Stimulated activated CD8-positive, alpha-beta memory T cell treated with anti-CD3 and anti-CD28 coated beads, Interleukin-15, amount 100 ng/mL, for 1 hour (primary cell): ENCODE measurements around the gene RRAGC.

Source experiments
- DNase-seq: peaks from one replicate; pipeline ENCODE4 v3.0.0-alpha.2; 2020; ENCODE audit warnings: low read depth

RRAGC gene, protein sequence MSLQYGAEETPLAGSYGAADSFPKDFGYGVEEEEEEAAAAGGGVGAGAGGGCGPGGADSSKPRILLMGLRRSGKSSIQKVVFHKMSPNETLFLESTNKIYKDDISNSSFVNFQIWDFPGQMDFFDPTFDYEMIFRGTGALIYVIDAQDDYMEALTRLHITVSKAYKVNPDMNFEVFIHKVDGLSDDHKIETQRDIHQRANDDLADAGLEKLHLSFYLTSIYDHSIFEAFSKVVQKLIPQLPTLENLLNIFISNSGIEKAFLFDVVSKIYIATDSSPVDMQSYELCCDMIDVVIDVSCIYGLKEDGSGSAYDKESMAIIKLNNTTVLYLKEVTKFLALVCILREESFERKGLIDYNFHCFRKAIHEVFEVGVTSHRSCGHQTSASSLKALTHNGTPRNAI

DNA sequence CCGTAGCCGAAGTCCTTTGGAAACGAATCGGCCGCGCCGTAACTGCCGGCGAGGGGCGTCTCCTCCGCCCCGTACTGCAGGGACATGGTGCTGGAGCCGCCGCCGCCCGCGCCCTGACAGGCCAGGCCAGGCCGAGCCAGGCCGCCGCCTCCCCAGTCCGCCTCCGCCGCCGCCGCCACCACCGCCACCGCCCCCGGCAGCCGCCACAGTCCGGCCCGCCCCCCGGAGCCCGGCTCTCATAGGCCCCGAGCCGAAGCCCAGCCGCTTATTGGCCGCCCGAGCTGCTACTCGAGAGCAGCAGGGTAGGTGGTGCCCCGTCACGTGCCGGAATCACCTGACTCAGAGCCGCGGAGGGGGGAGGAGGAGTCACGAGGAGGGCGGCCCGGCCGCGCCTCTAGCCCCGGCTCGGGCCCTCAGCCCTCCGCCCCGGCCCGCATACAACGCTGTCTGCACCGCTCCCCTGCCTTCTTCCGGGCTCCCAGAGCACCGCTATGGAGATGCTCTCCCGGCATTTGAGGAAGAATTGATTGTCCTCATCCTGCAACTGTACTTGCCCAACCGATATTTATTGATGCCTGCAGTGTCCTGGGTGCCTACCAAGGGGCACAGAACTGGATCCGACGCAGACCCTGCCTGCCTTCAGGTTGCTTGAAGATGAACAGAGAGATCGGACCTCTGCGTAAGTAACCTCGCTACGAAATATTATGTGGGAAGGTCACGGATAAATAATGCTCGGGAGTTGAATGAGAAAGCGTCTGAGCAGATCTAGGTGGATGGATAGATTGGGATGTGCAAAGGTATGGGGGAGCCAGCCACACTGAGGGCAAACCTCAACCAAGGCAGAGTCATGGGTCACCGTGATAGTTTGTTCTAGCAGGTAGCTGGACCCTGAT, at the start of gene RRAGC:
Gene RRAGC, minus strand, starts transcription at position 212 of the 893 bp plus-strand sequence. Its CDS starts 126 bp downstream, at position 86.
- peak; percentile 97 for DNase-seq

DNA sequence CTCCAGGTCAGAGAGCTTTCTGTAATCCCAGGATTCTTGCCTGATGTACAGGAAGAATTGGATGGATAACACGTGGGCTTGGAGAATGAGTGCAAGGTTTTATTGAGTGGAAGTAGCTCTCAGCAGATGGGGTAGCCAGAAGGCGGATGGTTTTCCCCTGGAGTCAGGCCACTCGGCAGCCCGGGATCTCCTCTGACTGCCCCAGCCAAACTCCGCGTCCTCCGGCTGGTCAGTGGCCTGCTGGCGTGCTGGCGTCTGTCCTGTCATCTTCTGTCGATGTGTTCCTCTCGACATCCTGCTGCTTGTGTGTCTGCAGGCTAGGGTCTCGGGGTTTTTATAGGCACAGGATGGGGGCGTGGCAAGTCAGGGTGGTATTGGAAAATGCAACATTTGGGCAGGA, 49.2 kb upstream of the RRAGC start:
- no peak for DNase-seq

DNA sequence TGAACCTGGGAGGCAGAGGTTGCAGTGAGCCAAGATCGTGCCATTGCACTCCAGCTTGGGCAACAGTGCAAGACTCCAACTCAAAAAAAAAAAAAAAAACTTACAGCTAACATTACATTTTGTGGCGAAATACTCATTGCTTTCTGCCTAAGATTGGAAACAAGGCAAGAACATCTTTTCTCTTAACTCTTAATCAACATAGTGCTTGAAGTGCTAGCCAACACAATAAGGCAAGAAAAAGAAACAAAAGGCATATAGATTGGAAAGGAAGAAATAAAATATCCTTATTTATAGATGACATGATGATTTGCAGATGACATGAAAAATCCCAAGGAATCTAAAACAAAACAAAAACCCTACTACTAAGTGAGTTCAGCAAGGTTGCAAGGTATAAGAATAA, 46.4 kb upstream of the RRAGC start:
- no peak for DNase-seq

DNA sequence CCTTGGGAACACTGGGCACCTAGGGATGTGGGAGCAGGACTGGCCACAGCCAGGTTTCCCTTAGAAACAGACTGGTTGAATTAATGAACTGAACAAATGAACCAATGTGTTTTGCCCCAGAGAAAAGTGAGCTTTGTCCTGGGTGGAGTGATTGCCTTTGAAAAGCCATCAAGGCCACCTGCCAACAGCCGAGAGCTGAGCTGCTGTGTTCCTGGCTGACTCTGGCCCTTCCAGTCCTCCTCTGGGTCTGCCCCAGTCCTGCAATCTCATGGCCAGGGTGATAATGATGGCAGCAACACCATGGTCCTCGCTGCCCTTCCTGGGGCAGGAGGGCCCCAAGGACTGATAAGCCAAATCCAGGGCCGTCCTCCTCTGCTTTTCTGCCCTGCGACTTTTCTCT, 40.0 kb upstream of the RRAGC start:
- no peak for DNase-seq

DNA sequence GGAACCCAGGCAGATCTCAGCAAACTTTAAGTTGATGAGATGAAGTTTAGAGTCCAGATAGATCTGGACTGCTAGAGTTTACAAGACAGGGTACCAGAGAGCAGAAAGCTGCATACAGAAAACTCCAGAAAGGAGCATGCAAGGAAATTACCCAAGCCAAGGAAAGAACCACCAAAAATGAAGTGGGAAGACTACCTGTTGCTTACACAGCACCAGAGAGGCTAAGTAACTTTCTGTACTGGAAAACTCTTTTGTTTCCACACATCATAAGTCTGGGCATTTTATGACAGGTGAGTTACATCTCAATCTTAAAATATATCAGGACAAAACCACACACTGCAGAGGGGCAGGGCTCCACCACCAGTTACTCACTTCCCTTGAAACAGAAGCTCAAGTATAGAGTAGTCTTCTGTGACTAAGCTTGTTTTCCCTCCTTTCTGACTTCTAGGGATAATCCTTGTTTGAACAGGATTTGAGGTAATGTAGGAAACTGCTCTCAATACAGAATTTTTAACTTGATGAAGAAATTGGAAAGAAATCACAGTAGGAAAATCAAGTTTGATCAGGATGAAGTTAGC, 39.2 kb upstream of the RRAGC start:
- DNase-seq = no peak

DNA sequence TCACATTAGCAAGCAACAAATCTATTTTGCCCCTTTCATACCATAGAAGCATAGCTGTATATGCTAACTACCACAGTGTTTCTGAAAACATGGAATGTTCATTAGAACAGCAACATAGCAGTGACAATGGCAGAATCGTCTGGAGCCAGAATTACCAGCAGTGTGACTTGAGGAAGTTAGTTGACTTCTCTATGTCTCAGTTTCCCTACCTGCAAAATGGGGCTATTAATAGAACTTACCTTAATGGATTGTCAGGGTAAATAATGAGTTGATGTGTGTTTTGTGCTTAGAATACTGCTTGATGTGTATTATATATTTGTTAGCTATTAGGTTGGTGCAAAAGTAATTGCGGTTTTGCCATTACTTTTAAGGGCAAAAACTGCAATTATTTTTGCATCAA, 36.6 kb upstream of the RRAGC start:
- no peak for DNase-seq

DNA sequence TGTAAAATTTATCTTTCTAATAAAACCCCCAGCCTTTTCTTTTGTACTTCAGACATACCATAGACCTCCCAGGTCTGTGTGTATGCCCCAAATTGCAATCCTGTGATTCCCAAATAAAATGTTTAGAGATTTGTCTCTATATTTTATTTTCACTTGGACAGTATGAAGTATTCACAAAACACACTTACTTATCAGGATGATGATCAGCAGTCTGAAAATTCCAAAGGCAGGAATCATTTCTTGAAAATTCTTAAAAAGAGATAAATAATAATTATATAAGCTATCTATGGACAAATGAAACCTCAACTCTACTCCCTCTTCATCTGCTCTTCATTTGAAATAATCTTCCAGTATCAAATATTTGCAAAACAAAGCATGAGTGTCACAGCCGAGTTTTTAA, 33.4 kb upstream of the RRAGC start:
- no peak for DNase-seq

DNA sequence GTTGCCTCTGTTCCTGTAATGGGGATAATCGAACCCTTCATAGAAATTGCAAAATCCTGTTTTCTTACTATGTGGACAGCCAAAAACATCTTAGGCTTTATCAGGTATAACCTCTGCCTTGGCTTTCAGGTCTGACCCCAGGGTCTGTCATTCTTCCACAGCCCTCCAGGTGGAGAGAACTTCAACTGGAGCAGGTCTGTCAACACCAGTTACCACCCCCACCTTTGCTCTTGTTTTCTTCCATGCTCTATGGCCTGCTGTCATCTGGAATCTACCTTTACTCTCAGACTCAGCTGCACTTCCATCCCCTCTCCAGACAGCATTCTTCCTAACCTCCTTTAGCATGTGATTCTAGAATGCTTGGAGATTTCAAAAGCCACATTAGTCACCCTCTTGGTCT, 32.2 kb upstream of the RRAGC start:
- no peak for DNase-seq

DNA sequence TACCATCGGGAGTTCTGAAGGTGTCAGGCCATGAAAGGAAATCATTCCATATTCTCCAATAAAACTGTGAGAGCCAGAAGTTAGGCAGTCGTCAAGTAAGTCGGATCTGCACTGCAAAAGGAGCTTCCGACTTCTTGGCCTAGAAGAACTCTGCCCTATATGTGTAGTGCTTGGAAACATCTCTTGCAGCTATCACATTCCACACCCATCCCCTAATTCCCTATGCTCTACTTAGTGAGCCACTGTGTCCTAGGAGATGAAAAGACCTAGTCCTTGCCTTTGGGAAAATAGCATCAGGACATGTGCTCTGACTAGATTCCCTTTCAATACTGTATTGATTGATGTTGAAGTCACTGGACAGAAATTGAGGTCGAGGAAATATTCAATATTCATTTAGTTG, 30.0 kb upstream of the RRAGC start:
- DNase-seq = no peak

DNA sequence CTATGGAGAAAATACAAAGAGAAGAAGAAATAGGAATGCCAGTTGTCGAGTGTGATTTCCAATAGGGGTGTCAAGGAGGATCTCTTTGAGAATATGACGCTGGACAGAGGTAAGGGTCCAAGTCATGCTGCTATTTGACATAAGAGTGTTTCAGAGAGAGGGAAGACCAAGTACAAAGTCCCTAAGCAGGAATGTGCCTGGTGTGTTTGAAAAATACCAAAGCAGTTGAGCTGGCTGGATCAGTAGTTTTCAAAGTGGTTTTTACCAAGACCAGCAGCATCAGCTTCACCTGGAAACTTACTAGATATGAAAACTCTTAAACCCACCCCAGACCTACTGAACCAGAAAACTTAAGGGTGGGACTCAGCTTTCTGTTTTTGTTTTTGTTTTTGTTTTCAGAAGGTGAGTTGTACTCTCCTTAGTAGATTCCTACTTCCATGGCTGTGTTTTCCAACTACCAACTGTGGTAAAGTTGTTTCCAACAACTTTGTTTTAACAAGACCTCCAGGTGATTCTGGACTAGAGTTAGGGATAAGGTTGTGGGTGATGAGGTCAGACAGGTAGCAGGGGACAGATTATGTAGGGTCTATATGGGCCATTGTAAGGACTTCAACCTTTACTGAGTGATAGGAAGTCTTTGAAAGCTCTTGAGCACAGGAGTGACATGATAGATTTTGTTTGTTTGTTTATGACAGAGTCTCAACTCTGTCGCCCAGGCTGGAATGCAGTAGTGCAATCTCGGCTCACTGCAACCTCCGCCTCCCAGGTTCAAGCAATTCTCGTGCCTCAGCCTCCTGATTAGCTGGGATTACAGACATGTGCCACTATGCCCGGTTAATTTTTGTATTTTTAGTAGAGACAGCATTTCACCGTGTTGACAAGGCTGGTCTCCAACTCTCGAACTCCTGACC, 29.1 kb upstream of the RRAGC start:
- no peak for DNase-seq

DNA sequence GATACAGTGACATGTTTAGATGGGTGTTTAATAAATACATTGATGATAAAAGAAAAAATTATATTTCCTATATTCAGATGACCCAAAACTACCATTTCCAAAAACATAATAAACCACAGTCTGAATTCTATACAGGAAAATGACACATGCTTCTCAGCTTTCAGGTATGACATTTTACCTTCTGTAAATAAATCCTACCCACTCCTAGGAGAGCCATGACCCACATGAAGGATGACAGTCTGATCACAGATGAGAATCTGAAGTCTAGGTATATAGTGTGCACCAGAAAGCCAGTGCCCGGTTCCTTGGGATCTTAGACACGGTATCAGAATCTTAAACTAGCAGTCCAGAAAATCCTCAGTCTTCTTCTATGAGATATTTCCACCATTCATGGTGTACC, 25.5 kb upstream of the RRAGC start:
- no peak for DNase-seq

DNA sequence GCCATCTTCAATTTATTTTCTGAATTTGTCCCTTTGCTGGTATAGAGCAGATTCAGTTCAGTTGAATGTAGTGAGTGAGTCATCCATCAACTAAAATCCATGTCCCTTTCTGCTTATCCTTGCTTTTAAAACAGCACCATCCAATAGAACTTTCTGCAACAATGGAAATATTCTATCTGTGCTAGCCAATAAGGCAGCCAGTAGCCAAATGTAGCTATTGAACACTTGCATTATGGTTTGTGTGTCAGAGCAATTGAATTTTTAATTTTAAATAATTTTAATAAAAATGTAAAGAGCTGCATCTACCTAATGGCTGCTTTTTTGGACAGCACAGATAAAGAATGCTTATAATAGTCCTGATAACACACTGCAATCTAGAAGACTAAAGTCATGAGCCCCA, 21.9 kb upstream of the RRAGC start, which contains the start of gene GJA9:
Gene GJA9, minus strand, starts transcription at position 101 of the 400 bp plus-strand sequence. CDS start 5,489 bp downstream, outside the sequence.
- DNase-seq = no peak

DNA sequence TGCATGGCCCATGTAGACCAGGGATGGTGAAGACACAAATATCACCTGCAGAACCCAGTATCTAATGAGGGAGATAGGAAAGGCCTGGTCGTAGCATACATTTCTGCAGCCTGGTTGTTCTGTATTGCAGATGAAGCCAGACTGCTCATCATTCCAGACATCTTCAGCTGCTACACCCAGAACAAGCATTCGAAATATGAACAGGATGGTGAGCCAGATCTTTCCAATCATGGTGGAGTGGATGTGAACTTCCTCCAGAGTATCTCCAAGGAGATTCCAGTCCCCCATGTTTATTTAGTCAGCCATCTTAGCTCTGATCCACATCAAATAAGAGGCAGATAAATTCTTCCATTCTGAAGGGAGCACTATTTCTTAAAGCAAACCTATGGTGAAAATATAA, 16.2 kb upstream of the RRAGC start:
- DNase-seq = no peak

DNA sequence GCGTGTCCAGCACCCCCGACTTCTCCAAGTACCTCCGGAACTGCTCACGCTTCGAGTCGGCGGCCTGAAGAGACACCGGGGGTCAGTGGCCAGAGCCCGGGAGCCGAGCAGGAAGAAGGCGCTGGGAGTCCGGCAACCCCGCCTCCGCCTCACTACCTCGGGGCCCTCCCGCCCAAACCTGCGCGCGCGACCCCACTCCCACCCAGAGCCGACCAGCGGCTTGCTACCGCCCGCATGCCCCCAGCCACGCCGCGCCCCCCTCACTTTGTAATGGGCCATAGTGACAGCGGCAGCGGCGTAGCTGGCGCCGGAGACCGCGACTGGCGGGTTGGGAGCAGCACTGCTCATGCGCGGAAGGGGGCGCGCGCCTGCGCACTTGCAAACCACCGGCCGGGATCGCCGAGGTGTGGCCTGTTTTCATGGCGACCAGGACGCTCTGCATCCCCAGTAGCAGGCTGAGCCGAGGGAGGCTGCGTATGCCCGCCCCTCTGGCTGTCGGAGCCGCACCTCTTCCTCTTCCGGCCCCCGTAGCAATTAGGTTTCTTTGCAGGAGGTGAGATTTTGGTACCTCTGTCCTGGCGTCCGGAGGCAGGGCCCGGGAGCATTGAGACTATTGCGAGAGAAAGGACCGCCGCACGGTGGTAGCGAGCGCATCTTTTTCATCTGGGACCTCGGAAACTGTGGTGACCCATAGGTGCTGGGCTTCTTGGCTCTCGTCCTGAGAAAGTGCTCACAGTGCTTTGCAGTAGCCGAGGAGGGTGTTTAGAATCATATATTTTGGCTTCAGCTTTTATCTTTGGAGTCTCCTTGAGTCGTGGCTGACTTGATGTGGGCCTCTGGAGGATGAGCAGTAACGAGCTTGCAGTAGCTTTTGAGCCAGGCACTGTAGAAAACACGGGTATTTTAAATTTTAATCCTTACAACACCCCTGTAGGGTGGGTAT, 13.7 kb upstream of the RRAGC start, which contains the start of gene MYCBP:
Gene MYCBP, minus strand, starts transcription at position 322 of the 943 bp plus-strand sequence. Its CDS starts 43 bp downstream, at position 279.
- peak; percentile 89 for DNase-seq

DNA sequence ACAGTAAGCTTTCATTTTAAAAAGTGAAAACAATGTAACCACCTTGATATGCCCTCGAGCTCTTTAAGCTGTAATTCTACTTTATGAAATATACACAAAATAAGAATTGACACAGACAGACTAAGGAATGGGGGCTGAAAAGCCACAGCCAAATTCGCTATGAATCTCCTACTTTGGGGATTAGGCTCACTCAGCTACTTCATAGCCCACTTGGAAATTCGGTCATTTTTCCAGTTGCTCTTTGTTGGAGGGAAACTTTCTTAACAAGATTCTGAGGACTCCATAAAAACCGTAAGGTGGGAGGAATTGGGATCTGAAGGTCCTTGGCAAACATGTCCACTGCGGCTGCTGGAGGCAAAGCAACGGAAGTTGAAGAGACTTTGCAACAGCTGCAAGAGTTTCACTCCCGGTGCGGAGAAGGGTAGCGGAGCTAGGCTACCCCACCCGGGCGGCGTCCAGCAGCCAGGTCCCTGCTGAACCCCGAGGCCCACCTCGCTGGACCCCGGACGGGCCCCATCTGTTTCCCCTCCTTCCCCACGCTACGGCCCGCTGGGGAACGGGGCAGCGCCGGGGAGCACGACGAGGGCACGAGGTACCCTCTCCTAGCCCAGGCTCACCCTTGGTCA, 12.9 kb upstream of the RRAGC start:
- no peak for DNase-seq

DNA sequence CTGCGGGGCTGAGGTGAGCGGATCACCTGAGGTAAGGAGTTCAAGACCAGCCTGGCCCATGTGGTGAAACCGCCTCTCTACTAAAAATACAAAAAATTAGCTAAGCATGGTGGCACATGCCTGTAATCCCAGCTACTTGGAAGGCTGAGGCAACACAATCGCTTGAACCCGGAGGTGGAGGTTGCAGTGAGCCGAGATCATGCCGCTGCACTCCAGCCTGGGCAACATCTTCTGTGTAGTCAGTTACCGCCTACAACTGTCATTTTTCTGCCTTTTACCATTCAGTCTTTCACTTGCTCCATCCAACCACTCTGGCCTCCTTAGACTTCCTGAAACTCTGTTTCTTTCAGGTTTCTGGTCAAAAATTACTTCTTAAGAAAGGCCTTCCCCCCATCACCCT, 11.4 kb upstream of the RRAGC start:
- no peak for DNase-seq

DNA sequence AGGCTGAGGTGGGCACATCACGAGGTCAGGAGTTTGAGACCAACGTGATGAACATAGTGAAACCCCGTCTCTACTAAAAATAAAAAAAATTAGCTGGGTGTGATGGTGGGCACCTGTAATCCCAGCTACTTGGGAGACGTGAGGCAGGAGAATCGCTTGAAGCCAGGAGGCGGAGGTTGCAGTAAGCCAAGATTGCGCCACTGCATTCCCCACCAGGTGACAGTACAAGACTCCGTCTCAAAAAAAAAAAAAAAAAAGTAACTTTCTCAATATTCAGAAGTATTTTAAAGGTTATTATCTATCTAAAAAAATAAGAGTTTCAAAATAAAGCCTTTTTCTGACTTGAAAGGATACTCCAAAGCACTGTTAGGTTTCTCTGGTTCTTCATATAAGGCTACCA, 7.6 kb upstream of the RRAGC start:
- no peak for DNase-seq

DNA sequence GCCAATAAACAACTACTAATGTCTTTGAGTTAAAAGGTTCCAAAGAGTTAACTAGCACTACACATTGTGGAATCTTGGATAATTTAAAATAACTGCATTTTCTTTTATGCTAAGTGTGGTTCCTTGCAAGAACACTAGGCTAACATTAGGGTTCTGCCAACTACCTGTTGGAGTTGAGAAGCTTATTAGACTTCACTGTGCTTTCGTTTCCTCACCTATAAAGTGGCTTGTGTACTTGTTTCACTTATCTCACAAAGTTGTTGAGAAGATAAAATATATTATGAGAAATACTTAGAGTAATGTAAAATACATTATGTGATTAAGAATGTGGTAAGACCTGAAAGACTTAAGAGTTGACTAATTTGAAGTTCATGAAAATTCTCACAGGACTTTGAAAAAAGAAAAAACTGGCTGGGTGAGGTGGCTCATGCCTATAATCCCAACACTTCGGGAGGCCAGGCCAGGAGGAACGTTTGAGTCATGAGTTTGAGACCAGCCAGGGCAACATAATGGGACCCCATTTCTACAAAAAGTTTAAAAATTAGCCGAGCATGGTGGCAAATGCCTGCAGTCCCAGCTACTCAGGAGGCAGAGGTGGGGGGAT, 5.6 kb upstream of the RRAGC start:
- DNase-seq = no peak

DNA sequence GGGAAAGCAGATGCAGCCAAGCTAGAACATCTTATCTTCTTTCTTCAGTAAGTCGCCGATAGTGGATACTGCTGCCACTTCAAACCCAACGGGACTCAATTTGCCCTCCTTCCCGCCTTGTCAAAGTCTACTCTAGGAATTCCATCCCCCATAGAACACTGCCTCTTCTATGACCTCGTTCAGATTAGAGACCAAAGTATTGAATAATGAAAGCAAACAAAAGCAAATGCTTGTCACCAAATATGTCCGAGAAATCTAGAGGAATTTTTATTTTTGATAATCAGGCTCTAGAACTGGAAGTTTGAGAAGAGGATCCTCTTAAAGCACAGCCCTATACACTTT, 853 bp upstream of the RRAGC start:
- DNase-seq = no peak
